HepG2 (cell line): ENCODE measurements around the gene IRF5. TPM values are rescaled to one million over a fixed set of nuclear protein-coding genes. Genes with fewer than 3 reads are reported as not detected.
A peak's percentile ranks its signal among the peaks of the same experiment; 100 is the strongest.

ENCODE experiments used
- DNMT1 ChIP-seq: sonication (generic); formaldehyde crosslinking; IDR thresholded peaks from 2 replicates; pipeline ENCODE4 v1.5.1; 2020; ENCODE audit warnings: mild to moderate bottlenecking, missing genetic modification reagents
- FOXK1 ChIP-seq: sonication (generic); formaldehyde crosslinking; IDR thresholded peaks from 2 replicates; pipeline ENCODE4 v1.4.0; 2020; ENCODE audit warnings: low read depth, missing genetic modification reagents, borderline replicate concordance
- GFI1 ChIP-seq: sonication (generic); formaldehyde crosslinking; IDR thresholded peaks from 2 replicates; pipeline ENCODE4 v1.5.0; 2020; ENCODE audit warnings: missing genetic modification reagents, mild to moderate bottlenecking, borderline replicate concordance
- GTF2F1 ChIP-seq: fragments of 150-350 bp; IDR thresholded peaks from 2 replicates; pipeline ENCODE4 v1.6.1; 2014; ENCODE audit warnings: low read length
- HOXD1 ChIP-seq: sonication (generic); formaldehyde crosslinking; IDR thresholded peaks from 2 replicates; pipeline ENCODE4 v1.5.0; 2020; ENCODE audit warnings: missing genetic modification reagents
- KAT7 ChIP-seq: IDR thresholded peaks from 2 replicates; pipeline ENCODE4 v1.6.1; 2018; ENCODE audit warnings: borderline replicate concordance, missing compliant biosample characterization
- NAIF1 ChIP-seq: sonication (generic); formaldehyde crosslinking; IDR thresholded peaks from 2 replicates; pipeline ENCODE4 v1.5.0; 2020; ENCODE audit warnings: mild to moderate bottlenecking, missing genetic modification reagents, borderline replicate concordance
- NCOR1 ChIP-seq: fragments of 200-600 bp; sonication (generic); IDR thresholded peaks from 2 replicates; pipeline ENCODE4 v1.7.0; 2017; ENCODE audit warnings: antibody characterized with exemption, low read length, borderline replicate concordance
- SMARCE1 ChIP-seq: fragments of 450-650 bp; IDR thresholded peaks from 2 replicates; pipeline ENCODE4 v1.6.1; 2017; ENCODE audit warnings: borderline replicate concordance
- XBP1 ChIP-seq: sonication (generic); formaldehyde crosslinking; IDR thresholded peaks from 2 replicates; pipeline ENCODE4 v1.5.0; 2020; ENCODE audit warnings: missing genetic modification reagents
- ZFX ChIP-seq: sonication (generic); formaldehyde crosslinking; IDR thresholded peaks from 2 replicates; pipeline ENCODE4 v1.4.0; 2020; ENCODE audit warnings: mild to moderate bottlenecking, low read depth, missing genetic modification reagents, moderate library complexity
- ZNF382 ChIP-seq: sonication (generic); formaldehyde crosslinking; IDR thresholded peaks from 2 replicates; pipeline ENCODE4 v1.5.0; 2020; ENCODE audit warnings: missing genetic modification reagents, mild to moderate bottlenecking, borderline replicate concordance
- ZNF383 ChIP-seq: sonication (generic); formaldehyde crosslinking; IDR thresholded peaks from 2 replicates; pipeline ENCODE4 v1.4.0; 2020; ENCODE audit warnings: missing genetic modification reagents, mild to moderate bottlenecking, borderline replicate concordance
- ZNF713 ChIP-seq: sonication (generic); formaldehyde crosslinking; IDR thresholded peaks from 2 replicates; pipeline ENCODE4 v1.4.0; 2020; ENCODE audit warnings: mild to moderate bottlenecking, missing genetic modification reagents
- ZNF747 ChIP-seq: sonication (generic); formaldehyde crosslinking; IDR thresholded peaks from 2 replicates; pipeline ENCODE4 v1.8.1; 2023; ENCODE audit warnings: missing genetic modification reagents, mild to moderate bottlenecking, borderline replicate concordance
- ZNF773 ChIP-seq: sonication (generic); formaldehyde crosslinking; IDR thresholded peaks from 2 replicates; pipeline ENCODE4 v1.4.0; 2020; ENCODE audit warnings: missing genetic modification reagents, borderline replicate concordance
- polyA plus RNA-seq, 8 experiments: library from polyadenylated mRNA; depleted of rRNA in 3 of 8; stranded (reverse) in 7 of 8; unstranded in 1 of 8; fragments of >200 nt; fragmentation: Illumina TruSeq in 4 of 8; extraction: Trizol in 4 of 8; gene quantifications; 2 replicates each; pipeline versions ENCODE4 v1.2.1 to v1.2.3, GENCODE V29; 2011 to 2016; ENCODE audit warnings: low read depth in 4 of 8, missing spikeins in 1 of 8, mixed read lengths in 1 of 8; ENCODE audit not compliant: insufficient read depth in 1 of 8
- total RNA-seq, 5 experiments: library from RNA; depleted of rRNA; stranded (reverse); fragments of >200 nt; fragmentation: Illumina TruSeq; extraction: Trizol; gene quantifications; 2 replicates each; pipeline ENCODE4 v1.2.3, GENCODE V29; 2016; ENCODE audit warnings: low read depth in 1 of 5
- TF ChIP-seq, protein P1 (sequence below): sonication (generic); formaldehyde crosslinking; IDR thresholded peaks from 2 replicates; pipeline ENCODE4 v1.4.0; 2020; ENCODE audit warnings: missing genetic modification reagents
- TF ChIP-seq, protein P2 (sequence below): sonication (generic); formaldehyde crosslinking; IDR thresholded peaks from 2 replicates; pipeline ENCODE4 v1.4.0; 2020; ENCODE audit warnings: missing genetic modification reagents, borderline replicate concordance
- TF ChIP-seq, protein P3 (sequence below): sonication (generic); formaldehyde crosslinking; IDR thresholded peaks from 2 replicates; pipeline ENCODE4 v1.8.0; 2022; ENCODE audit warnings: mild to moderate bottlenecking, missing genetic modification reagents, moderate library complexity
- TF ChIP-seq, protein P4 (sequence below): sonication (generic); formaldehyde crosslinking; IDR thresholded peaks from 2 replicates; pipeline ENCODE4 v1.4.0; 2020; ENCODE audit warnings: mild to moderate bottlenecking, missing genetic modification reagents, borderline replicate concordance
- TF ChIP-seq, protein P5 (sequence below): sonication (generic); formaldehyde crosslinking; conservative IDR thresholded peaks from 2 replicates; pipeline ENCODE4 v1.4.0; 2020; ENCODE audit warnings: missing genetic modification reagents

Gene IRF5
- total and polyA plus RNA-seq, 2 of the 13 experiments (the other 11 are each of a cell fraction or from before 2014, with no cell fraction given), result 2.0 to 2.9 TPM

DNA sequence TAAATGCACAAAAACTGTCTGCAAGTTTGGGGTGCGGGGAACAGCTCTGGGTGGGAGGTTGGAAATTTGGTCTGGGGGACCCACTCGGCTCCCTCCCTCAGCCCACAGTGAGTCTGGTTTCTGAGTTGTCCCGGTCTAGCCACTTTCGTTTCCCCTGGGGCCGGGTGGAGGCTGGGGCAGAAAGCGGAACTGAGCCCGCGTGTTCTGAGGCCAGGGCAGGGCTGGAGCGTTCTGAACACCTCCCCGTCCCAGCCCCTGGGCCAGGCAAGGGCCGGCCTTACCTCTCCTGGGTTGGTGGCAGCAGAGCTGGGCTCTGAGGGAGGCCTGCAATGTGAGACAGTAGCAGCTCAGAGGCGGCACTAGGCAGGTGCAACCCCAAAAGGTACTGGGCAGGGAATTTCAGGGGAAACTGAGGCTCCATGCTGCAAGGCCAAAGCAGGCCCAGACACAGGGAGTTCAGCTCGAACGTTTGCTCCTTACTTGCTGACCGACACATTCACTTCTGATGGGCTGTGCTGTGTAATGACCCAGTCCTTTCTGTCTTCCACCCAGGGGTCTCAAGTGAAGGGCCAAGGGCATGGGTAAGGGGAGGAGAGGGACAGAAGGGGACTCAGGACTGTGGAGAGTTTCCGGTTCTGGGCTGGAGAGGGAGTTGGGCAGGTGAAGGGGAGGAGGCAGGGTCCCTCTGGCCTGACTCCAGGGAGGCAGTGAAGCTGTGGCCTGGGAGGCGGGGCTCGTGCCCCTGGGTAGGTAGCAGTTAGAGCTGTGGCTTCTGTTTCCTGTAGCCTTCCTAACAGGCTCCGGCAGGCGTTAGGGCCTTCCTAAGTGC lies 3.0 kb downstream of the IRF5 start (continued):
- 0 out of 2 replicates have a peak, but pooled peaks have one; percentile 11 for TF ChIP-seq ZNF383 (CRISPR knock-in tag)
- peak; percentile 69 for TF ChIP-seq ZFX (CRISPR knock-in tag)
- no peak for TF ChIP-seq ZNF747 (CRISPR knock-in tag)
- TF ChIP-seq, protein P1, sequence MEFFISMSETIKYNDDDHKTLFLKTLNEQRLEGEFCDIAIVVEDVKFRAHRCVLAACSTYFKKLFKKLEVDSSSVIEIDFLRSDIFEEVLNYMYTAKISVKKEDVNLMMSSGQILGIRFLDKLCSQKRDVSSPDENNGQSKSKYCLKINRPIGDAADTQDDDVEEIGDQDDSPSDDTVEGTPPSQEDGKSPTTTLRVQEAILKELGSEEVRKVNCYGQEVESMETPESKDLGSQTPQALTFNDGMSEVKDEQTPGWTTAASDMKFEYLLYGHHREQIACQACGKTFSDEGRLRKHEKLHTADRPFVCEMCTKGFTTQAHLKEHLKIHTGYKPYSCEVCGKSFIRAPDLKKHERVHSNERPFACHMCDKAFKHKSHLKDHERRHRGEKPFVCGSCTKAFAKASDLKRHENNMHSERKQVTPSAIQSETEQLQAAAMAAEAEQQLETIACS (CRISPR knock-in tag), result no peak
- TF ChIP-seq, protein P2, sequence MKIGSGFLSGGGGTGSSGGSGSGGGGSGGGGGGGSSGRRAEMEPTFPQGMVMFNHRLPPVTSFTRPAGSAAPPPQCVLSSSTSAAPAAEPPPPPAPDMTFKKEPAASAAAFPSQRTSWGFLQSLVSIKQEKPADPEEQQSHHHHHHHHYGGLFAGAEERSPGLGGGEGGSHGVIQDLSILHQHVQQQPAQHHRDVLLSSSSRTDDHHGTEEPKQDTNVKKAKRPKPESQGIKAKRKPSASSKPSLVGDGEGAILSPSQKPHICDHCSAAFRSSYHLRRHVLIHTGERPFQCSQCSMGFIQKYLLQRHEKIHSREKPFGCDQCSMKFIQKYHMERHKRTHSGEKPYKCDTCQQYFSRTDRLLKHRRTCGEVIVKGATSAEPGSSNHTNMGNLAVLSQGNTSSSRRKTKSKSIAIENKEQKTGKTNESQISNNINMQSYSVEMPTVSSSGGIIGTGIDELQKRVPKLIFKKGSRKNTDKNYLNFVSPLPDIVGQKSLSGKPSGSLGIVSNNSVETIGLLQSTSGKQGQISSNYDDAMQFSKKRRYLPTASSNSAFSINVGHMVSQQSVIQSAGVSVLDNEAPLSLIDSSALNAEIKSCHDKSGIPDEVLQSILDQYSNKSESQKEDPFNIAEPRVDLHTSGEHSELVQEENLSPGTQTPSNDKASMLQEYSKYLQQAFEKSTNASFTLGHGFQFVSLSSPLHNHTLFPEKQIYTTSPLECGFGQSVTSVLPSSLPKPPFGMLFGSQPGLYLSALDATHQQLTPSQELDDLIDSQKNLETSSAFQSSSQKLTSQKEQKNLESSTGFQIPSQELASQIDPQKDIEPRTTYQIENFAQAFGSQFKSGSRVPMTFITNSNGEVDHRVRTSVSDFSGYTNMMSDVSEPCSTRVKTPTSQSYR (CRISPR knock-in tag), result no peak
- TF ChIP-seq ZNF773, result no peak
- TF ChIP-seq NCOR1, result no peak
- TF ChIP-seq SMARCE1, result no peak
- TF ChIP-seq XBP1 (CRISPR knock-in tag), result no peak
- no peak for TF ChIP-seq GFI1
- TF ChIP-seq, protein P3, sequence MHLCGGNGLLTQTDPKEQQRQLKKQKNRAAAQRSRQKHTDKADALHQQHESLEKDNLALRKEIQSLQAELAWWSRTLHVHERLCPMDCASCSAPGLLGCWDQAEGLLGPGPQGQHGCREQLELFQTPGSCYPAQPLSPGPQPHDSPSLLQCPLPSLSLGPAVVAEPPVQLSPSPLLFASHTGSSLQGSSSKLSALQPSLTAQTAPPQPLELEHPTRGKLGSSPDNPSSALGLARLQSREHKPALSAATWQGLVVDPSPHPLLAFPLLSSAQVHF (CRISPR knock-in tag), result no peak
- TF ChIP-seq KAT7 (CRISPR knock-in tag), result no peak
- TF ChIP-seq, protein P4, sequence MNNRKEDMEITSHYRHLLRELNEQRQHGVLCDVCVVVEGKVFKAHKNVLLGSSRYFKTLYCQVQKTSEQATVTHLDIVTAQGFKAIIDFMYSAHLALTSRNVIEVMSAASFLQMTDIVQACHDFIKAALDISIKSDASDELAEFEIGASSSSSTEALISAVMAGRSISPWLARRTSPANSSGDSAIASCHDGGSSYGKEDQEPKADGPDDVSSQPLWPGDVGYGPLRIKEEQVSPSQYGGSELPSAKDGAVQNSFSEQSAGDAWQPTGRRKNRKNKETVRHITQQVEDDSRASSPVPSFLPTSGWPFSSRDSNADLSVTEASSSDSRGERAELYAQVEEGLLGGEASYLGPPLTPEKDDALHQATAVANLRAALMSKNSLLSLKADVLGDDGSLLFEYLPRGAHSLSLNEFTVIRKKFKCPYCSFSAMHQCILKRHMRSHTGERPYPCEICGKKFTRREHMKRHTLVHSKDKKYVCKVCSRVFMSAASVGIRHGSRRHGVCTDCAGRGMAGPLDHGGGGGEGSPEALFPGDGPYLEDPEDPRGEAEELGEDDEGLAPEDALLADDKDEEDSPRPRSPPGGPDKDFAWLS, result no peak
- no peak for TF ChIP-seq ZNF382
- TF ChIP-seq, protein P5, sequence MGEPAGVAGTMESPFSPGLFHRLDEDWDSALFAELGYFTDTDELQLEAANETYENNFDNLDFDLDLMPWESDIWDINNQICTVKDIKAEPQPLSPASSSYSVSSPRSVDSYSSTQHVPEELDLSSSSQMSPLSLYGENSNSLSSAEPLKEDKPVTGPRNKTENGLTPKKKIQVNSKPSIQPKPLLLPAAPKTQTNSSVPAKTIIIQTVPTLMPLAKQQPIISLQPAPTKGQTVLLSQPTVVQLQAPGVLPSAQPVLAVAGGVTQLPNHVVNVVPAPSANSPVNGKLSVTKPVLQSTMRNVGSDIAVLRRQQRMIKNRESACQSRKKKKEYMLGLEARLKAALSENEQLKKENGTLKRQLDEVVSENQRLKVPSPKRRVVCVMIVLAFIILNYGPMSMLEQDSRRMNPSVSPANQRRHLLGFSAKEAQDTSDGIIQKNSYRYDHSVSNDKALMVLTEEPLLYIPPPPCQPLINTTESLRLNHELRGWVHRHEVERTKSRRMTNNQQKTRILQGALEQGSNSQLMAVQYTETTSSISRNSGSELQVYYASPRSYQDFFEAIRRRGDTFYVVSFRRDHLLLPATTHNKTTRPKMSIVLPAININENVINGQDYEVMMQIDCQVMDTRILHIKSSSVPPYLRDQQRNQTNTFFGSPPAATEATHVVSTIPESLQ (CRISPR knock-in tag), result no peak
- TF ChIP-seq GTF2F1, result no peak
- TF ChIP-seq FOXK1 (CRISPR knock-in tag), result no peak
- TF ChIP-seq DNMT1 (CRISPR knock-in tag), result peak; percentile 34; the same call in 1 of the 2 replicates
- TF ChIP-seq NAIF1 (CRISPR knock-in tag), result no peak
- TF ChIP-seq ZNF713, result no peak
- no peak for TF ChIP-seq HOXD1
